HepG2 (cell line): Measurements from ENCODE around the gene ZMYND10. TPM values are rescaled to one million over a fixed set of nuclear protein-coding genes. Genes with fewer than 3 reads are reported as not detected.
"Not testable (repeated sequence)": the region's sequence is repeated elsewhere in the genome, so short reads cannot be mapped to it uniquely, and the experiment has no call there.

Experiments
- ATAC-seq: fragments of 200-7000 bp; cut with Tn5 transposase; 3 replicates; pipeline ENCODE4 v1.9.1; 2020; ENCODE audit warnings: mild to moderate bottlenecking, moderate library complexity
- BruUV-seq: library from RNA; stranded (reverse); fragments of 400-500 nt; replicated peaks from 2 replicates; lab custom pipeline; 2021; lab: Mats Ljungman, UMichigan
- CTCF ChIA-PET: fragments of 300-600 bp; formaldehyde crosslinking; extraction: SDS; loops from one replicate; lab custom pipeline; 2021; ENCODE audit warnings: low total read pairs, inconsistent platforms, low intra/inter-chr PET ratio; lab: Yijun Ruan, JAX
- POLR2A ChIA-PET: fragments of 350-600 bp; sonication (Branson Sonifier 250); formaldehyde crosslinking; loops from one replicate; lab custom pipeline; 2020; ENCODE audit warnings: antibody characterized with exemption, inconsistent platforms; lab: Yijun Ruan, JAX
- DNase-seq: peaks from one replicate; pipeline ENCODE4 v3.0.0-alpha.2; 2015; ENCODE audit warnings: low spot score
- FAIRE-seq: peaks from 3 replicates; lab custom pipeline; 2011; peaks lifted over from hg19 to GRCh38; lab: Jason Lieb, UNC
- H2AFZ ChIP-seq: one replicate; pipeline ENCODE4 v1.6.1; 2011; ENCODE audit warnings: low read length, inconsistent platforms
- H3K27ac ChIP-seq: fragments of 300-600 bp; 3 replicates; pipeline ENCODE4 v1.8.0; 2011; ENCODE audit warnings: mixed run types, mild to moderate bottlenecking, mixed read lengths, low read length, inconsistent platforms; ENCODE audit not compliant: insufficient read depth; ENCODE audit errors: extremely low read length
- H3K27me3 ChIP-seq, 2 experiments: fragments of 200-600 bp in 1 of 2; 2 replicates in 1 of 2; 3 replicates in 1 of 2; pipeline versions ENCODE4 v1.6.0 to v1.8.0; 2011; ENCODE audit warnings: low read length in 2 of 2, mild to moderate bottlenecking in 2 of 2, moderate library complexity in 2 of 2, inconsistent platforms in 1 of 2; ENCODE audit not compliant: insufficient read depth in 2 of 2, control insufficient read depth in 1 of 2
- H3K36me3 ChIP-seq, 2 experiments: fragments of 200-600 bp in 1 of 2; replicated peaks in 1 of 2; 2 replicates in 1 of 2; 3 replicates in 1 of 2; pipeline versions ENCODE4 v1.5.1 to v1.8.0; 2011; ENCODE audit warnings: low read length in 2 of 2, inconsistent platforms in 1 of 2; ENCODE audit not compliant: insufficient read depth in 2 of 2, control insufficient read depth in 1 of 2
- H3K4me1 ChIP-seq: 2 replicates; pipeline ENCODE4 v1.5.1; 2012; ENCODE audit warnings: low read length, inconsistent platforms; ENCODE audit not compliant: insufficient read depth
- H3K4me2 ChIP-seq: 2 replicates; pipeline ENCODE4 v1.6.0; 2011; ENCODE audit warnings: low read depth, low read length, inconsistent platforms
- H3K4me3 ChIP-seq, 3 experiments: fragments of 200-600 bp in 1 of 3; sonication (generic), shearing (Covaris generic) in 1 of 3; replicated peaks in 1 of 3; 2 replicates each; pipeline ENCODE4 v1.5.1; 2011 to 2016; ENCODE audit warnings: low read length in 3 of 3, inconsistent platforms in 2 of 3, low read depth in 2 of 3, mild to moderate bottlenecking in 2 of 3, control low read depth in 1 of 3, mixed read lengths in 1 of 3; ENCODE audit not compliant: insufficient read depth in 1 of 3
- H3K79me2 ChIP-seq: one replicate; pipeline ENCODE4 v1.6.1; 2011; ENCODE audit warnings: low read length, inconsistent platforms; ENCODE audit not compliant: insufficient read depth
- H3K9ac ChIP-seq: 2 replicates; pipeline ENCODE4 v1.6.0; 2011; ENCODE audit warnings: mild to moderate bottlenecking, low read depth, low read length, inconsistent platforms; ENCODE audit not compliant: insufficient read depth
- H3K9me3 ChIP-seq: 2 replicates; pipeline ENCODE4 v1.5.1; 2012; ENCODE audit warnings: mild to moderate bottlenecking, low read length
- H4K20me1 ChIP-seq: 2 replicates; pipeline ENCODE4 v1.6.0; 2011; ENCODE audit warnings: inconsistent platforms, mild to moderate bottlenecking, low read length, moderate library complexity; ENCODE audit not compliant: insufficient read depth
- BRCA1 ChIP-seq: sonication (generic); formaldehyde crosslinking; IDR thresholded peaks from 2 replicates; pipeline ENCODE4 v1.4.0; 2020; ENCODE audit warnings: missing genetic modification reagents
- DPF2 ChIP-seq: sonication (generic); formaldehyde crosslinking; IDR thresholded peaks from 2 replicates; pipeline ENCODE4 v1.4.0; 2020; ENCODE audit warnings: mild to moderate bottlenecking, low read depth, missing genetic modification reagents, borderline replicate concordance
- JUN ChIP-seq: sonication (generic); formaldehyde crosslinking; IDR thresholded peaks from 2 replicates; pipeline ENCODE4 v1.4.0; 2020; ENCODE audit warnings: mild to moderate bottlenecking, missing genetic modification reagents
- ZNF160 ChIP-seq: sonication (generic); formaldehyde crosslinking; IDR thresholded peaks from 2 replicates; pipeline ENCODE4 v1.8.0; 2022; ENCODE audit warnings: mild to moderate bottlenecking, inconsistent platforms, missing genetic modification reagents
- ZSCAN29 ChIP-seq: sonication (generic); formaldehyde crosslinking; conservative IDR thresholded peaks from 2 replicates; pipeline ENCODE4 v1.4.0; 2020; ENCODE audit warnings: mild to moderate bottlenecking, missing genetic modification reagents
- WGBS: methylation state at CpG from one replicate; pipeline ENCODE4 v1.1.6; 2017; ENCODE audit warnings: low lambda C conversion rate; 5-methylcytosine and 5-hydroxymethylcytosine counted together
- in situ Hi-C: cut with HindIII; loops from 2 replicates; pipeline ENCODE4 v1.10.0; 2017; ENCODE audit warnings: low pct_unique_long_range_greater_than_20kb; ENCODE audit not compliant: extremely low pct_ligation_motif_present
- intact Hi-C: fragments of 100-400 bp; cut with micrococcal nuclease; formaldehyde crosslinking; loops from one replicate; pipeline ENCODE4 v1.10.0; 2022; ENCODE audit not compliant: unreplicated experiment
- polyA plus RNA-seq, 8 experiments: library from polyadenylated mRNA; depleted of rRNA in 3 of 8; stranded (reverse) in 7 of 8; unstranded in 1 of 8; fragments of >200 nt; fragmentation: Illumina TruSeq in 4 of 8; extraction: Trizol in 4 of 8; gene quantifications; 2 replicates each; pipeline versions ENCODE4 v1.2.1 to v1.2.3, GENCODE V29; 2011 to 2016; ENCODE audit warnings: low read depth in 4 of 8, missing spikeins in 1 of 8, mixed read lengths in 1 of 8; ENCODE audit not compliant: insufficient read depth in 1 of 8
- total RNA-seq, 5 experiments: library from RNA; depleted of rRNA; stranded (reverse); fragments of >200 nt; fragmentation: Illumina TruSeq; extraction: Trizol; gene quantifications; 2 replicates each; pipeline ENCODE4 v1.2.3, GENCODE V29; 2016; ENCODE audit warnings: low read depth in 1 of 5
- TF ChIP-seq, protein P1 (sequence below): IDR thresholded peaks from 2 replicates; pipeline ENCODE4 v1.4.0; 2020; ENCODE audit warnings: mild to moderate bottlenecking, missing genetic modification reagents
- TF ChIP-seq, protein P2 (sequence below): sonication (generic); formaldehyde crosslinking; IDR thresholded peaks from 2 replicates; pipeline ENCODE4 v1.5.0; 2020; ENCODE audit warnings: missing genetic modification reagents

ZMYND10 gene
- total and polyA plus RNA-seq, 2 of the 13 experiments (the other 11 are each of a cell fraction or from before 2014, with no cell fraction given): 0.60 to 0.74 TPM

DNA sequence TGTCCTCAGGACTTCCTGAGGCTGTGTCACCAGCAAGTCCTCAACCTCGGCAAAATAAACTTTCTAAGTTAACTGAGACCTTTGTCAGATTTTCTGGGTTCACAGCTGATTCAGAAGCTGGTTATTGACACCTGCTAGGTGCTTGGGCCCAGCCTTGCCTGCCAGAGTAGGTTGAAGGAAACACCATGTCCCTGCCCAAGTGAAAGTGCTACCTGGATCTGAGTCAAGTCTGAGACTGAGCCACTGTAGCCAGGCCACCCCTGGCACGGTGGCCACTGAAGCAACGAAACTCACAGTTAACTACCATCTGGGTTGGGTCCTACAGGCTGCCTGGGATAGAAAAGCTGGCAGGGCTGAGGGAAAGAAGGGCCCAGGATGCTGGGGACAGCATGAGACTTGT is 31.2 kb downstream of the ZMYND10 start:
- H3K79me2 ChIP-seq: peaks cover 10% of the 10 kb centered on the region
- H3K36me3 ChIP-seq: peaks cover 16 to 29% of the 10 kb centered on the region in 2 experiments
- intact Hi-C loops (no loop called here), in situ Hi-C loops (no loop called here)
- ATAC-seq (no peak; the same call in 2 of the 3 replicates), FAIRE-seq (no peak), DNase-seq (no peak)
- no peak overlapping the region for H3K9ac ChIP-seq
- peaks cover 42% of the 10 kb centered on the region for H3K4me1 ChIP-seq
- POLR2A ChIA-PET: interaction anchor here (0.8 to 13.0 kb wide), 5 partner anchors 14 to 111 kb away, joined by 3 to 222 read pairs (median 3); partner anchors contain the start of genes GNAI2, HYAL1, HYAL3 and LSMEM2
- H3K4me3 ChIP-seq: no peak overlapping the region
- no peak overlapping the region for H2AFZ ChIP-seq
- H3K4me2 ChIP-seq: no peak overlapping the region
- 85% methylated on average over 3 of the region's 3 CpGs for WGBS
- no peaks in the 10 kb centered on the region for H4K20me1 ChIP-seq
- CTCF ChIA-PET: no interaction called here
- no peak for TF ChIP-seq ZSCAN29
- no peak for TF ChIP-seq DPF2 (CRISPR knock-in tag)
- no peak for TF ChIP-seq JUN (CRISPR knock-in tag)
- TF ChIP-seq, protein P1, sequence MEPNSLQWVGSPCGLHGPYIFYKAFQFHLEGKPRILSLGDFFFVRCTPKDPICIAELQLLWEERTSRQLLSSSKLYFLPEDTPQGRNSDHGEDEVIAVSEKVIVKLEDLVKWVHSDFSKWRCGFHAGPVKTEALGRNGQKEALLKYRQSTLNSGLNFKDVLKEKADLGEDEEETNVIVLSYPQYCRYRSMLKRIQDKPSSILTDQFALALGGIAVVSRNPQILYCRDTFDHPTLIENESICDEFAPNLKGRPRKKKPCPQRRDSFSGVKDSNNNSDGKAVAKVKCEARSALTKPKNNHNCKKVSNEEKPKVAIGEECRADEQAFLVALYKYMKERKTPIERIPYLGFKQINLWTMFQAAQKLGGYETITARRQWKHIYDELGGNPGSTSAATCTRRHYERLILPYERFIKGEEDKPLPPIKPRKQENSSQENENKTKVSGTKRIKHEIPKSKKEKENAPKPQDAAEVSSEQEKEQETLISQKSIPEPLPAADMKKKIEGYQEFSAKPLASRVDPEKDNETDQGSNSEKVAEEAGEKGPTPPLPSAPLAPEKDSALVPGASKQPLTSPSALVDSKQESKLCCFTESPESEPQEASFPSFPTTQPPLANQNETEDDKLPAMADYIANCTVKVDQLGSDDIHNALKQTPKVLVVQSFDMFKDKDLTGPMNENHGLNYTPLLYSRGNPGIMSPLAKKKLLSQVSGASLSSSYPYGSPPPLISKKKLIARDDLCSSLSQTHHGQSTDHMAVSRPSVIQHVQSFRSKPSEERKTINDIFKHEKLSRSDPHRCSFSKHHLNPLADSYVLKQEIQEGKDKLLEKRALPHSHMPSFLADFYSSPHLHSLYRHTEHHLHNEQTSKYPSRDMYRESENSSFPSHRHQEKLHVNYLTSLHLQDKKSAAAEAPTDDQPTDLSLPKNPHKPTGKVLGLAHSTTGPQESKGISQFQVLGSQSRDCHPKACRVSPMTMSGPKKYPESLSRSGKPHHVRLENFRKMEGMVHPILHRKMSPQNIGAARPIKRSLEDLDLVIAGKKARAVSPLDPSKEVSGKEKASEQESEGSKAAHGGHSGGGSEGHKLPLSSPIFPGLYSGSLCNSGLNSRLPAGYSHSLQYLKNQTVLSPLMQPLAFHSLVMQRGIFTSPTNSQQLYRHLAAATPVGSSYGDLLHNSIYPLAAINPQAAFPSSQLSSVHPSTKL (CRISPR knock-in tag): no peak
- TF ChIP-seq, protein P2, sequence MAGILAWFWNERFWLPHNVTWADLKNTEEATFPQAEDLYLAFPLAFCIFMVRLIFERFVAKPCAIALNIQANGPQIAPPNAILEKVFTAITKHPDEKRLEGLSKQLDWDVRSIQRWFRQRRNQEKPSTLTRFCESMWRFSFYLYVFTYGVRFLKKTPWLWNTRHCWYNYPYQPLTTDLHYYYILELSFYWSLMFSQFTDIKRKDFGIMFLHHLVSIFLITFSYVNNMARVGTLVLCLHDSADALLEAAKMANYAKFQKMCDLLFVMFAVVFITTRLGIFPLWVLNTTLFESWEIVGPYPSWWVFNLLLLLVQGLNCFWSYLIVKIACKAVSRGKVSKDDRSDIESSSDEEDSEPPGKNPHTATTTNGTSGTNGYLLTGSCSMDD (CRISPR knock-in tag): no peak
- no peak for TF ChIP-seq ZNF160 (CRISPR knock-in tag)
- TF ChIP-seq BRCA1 (CRISPR knock-in tag): no peak
- TF ChIP-seq, all 625 proteins: peak for 0
- Histone ChIP-seq H3K9me3 (no peaks in the 10 kb centered on the region), H3K27me3 (no peaks in the 10 kb centered on the region), H3K27ac (peak overlapping the region; percentile 27)
- no TSS peak for BruUV-seq

DNA sequence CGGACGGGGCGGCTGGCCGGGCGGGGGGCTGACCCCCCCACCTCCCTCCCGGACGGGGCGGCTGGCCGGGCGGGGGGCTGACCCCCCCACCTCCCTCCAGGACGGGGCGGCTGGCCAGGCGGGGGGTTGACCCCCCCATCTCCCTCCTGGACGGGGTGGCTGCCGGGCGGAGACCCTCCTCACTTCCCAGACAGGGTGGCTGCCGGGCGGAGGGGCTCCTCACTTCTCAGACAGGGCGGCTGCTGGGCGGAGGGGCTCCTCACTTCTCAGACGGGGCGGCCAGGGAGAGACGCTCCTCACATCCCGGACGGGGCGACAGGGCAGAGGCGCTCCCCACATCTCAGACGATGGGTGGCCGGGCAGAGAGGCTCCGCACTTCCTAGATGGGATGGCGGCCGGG is 33.5 kb downstream of the ZMYND10 start:
- intact Hi-C loops, H3K9ac ChIP-seq, H4K20me1 ChIP-seq, H3K27me3 ChIP-seq, in situ Hi-C loops, H3K79me2 ChIP-seq, H3K9me3 ChIP-seq, ATAC-seq, H2AFZ ChIP-seq, H3K4me3 ChIP-seq, BruUV-seq, DNase-seq, H3K4me2 ChIP-seq, FAIRE-seq, H3K36me3 ChIP-seq, POLR2A ChIA-PET, CTCF ChIA-PET, H3K27ac ChIP-seq: not testable (repeated sequence)
- 100% methylated on average over 5 of the region's 32 CpGs for WGBS
- H3K4me1 ChIP-seq: peaks cover 24% of the 10 kb centered on the region
